Measurements from ENCODE around the gene HRCT1. TPM values are rescaled to one million over a fixed set of nuclear protein-coding genes. Genes with fewer than 3 reads are reported as not detected.
A peak's percentile ranks its signal among the peaks of the same experiment; 100 is the strongest.

HRCT1 gene
- total RNA-seq, 4 donors from 2014 or later = 5.1 to 17.5 (median 11.3) TPM

DNA sequence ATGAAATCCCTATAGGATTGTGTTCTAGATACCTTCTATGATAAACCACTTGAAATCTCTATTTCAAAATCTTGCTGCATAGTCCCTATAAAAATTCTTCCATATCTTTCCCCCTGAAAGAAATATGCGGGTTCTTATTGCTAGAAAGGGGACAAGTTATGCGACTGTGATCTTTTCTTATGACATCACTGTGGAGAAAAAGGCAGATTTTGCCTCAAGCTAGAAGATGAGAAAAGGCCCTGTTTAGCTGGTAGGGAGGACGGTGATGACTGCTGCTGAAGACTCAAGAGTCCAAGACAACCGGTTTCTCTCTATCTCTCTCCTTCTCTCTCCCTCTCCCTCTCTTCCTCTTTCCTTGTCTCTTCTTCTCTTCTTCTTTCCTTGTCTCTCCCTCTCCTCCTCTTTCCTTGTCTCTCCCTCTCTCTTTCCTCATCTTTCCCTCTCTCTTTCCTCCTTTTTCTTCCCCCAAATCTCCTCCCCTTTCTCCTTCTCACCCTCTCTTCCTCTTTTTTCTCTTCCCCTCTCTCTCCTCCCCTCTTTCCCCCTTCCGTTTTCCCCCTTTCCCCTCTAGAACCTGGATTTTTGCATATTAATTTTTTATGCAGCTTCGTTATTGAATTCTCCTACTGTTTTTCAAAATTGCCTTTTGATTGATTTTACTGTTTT, 46.7 kb downstream of the HRCT1 start:
- TF ChIP-seq CTCF (IDR thresholded peaks at IDR 0.05) = no peak
- DNase-seq (ENCODE audit: low spot score) = no peak
- ATAC-seq (ENCODE audit: low FRiP score) = no peak

GRCh38 chr9:35954942-35955546, 49.0 kb downstream of the HRCT1 start:
- peak; percentile 62 for ATAC-seq (ENCODE audit: low FRiP score)
- TF ChIP-seq CTCF (IDR thresholded peaks at IDR 0.05) = no peak
- no peak for DNase-seq (ENCODE audit: low spot score)

GRCh38 chr9:35956651-35957050, 50.6 kb downstream of the HRCT1 start:
- DNase-seq (ENCODE audit: low spot score) (no peak), ATAC-seq (ENCODE audit: low FRiP score) (no peak)
- TF ChIP-seq CTCF (IDR thresholded peaks at IDR 0.05) = no peak

Other genes with a start within 250 kb of the HRCT1 start
- 1,000 to 10,000 TPM in 3 of 4 donors, 100 to 1,000 TPM in 1; 841 to 3,200 (median 2,180) TPM for gene RMRP, start 248.2 kb upstream of the HRCT1 start, total RNA-seq
- 100 to 1,000 TPM in 1 of 4 donors, 10 to 100 TPM in 3; 35.8 to 108 (median 52.5) TPM for gene CCDC107, start 247.9 kb upstream of the HRCT1 start, total RNA-seq
- gene ARHGEF39, start 241.0 kb upstream of the HRCT1 start, total RNA-seq = 1 to 10 TPM in 1 of 4 donors, under 1 TPM in 2, not detected in 1; 0.36 to 2.8 (median 0.65) TPM
- gene CA9, start 232.3 kb upstream of the HRCT1 start, total RNA-seq = 10 to 100 TPM in 1 of 4 donors, 1 to 10 TPM in 1, under 1 TPM in 1, not detected in 1; 0.82 to 35.4 (median 2.0) TPM
- gene TPM2, start 216.3 kb upstream of the HRCT1 start, total RNA-seq = 100 to 1,000 TPM; 150 to 301 (median 237) TPM
- 100 to 1,000 TPM; 301 to 553 (median 412) TPM for gene TLN1, start 174.0 kb upstream of the HRCT1 start, total RNA-seq
- 10 to 100 TPM; 43.2 to 48.3 (median 45.8) TPM for gene CREB3, start 173.5 kb upstream of the HRCT1 start, total RNA-seq
- gene GBA2, start 157.0 kb upstream of the HRCT1 start, total RNA-seq = 10 to 100 TPM; 33.7 to 94.7 (median 57.9) TPM
- gene RGP1, start 156.9 kb upstream of the HRCT1 start, total RNA-seq = 10 to 100 TPM; 12.7 to 19.2 (median 17.5) TPM
- not detected for gene MSMP, start 151.9 kb upstream of the HRCT1 start, total RNA-seq
- 10 to 100 TPM; 13.7 to 28.2 (median 24.3) TPM for gene NPR2, start 114.6 kb upstream of the HRCT1 start, total RNA-seq
- gene SPAG8, start 93.9 kb upstream of the HRCT1 start, total RNA-seq = 1 to 10 TPM in 2 of 4 donors, under 1 TPM in 1, not detected in 1; 0.65 to 2.8 (median 2.0) TPM
- 10 to 100 TPM; 19.8 to 49.7 (median 40.6) TPM for gene HINT2, start 91.2 kb upstream of the HRCT1 start, total RNA-seq
- gene FAM221B, start 77.5 kb upstream of the HRCT1 start, total RNA-seq = not detected
- gene TMEM8B, start 77.0 kb upstream of the HRCT1 start, total RNA-seq = 10 to 100 TPM in 1 of 4 donors, 1 to 10 TPM in 3; 2.7 to 13.2 (median 4.6) TPM
- not detected for gene OR13J1, start 35.8 kb upstream of the HRCT1 start, total RNA-seq
- 10 to 100 TPM in 3 of 4 donors, 1 to 10 TPM in 1; 5.6 to 70.1 (median 18.4) TPM for gene SPAAR, start 3.3 kb downstream of the HRCT1 start, total RNA-seq
- gene OR2S2, start 52.0 kb downstream of the HRCT1 start, total RNA-seq = not detected
- 10 to 100 TPM; 15.0 to 27.7 (median 21.7) TPM for gene RECK, start 130.7 kb downstream of the HRCT1 start, total RNA-seq
- 10 to 100 TPM; 13.6 to 71.1 (median 42.2) TPM for gene GLIPR2, start 230.5 kb downstream of the HRCT1 start, total RNA-seq